ENCODE measurements around the gene RBM33.

GRCh38 chr7:155780884-155781283 lies 136.4 kb downstream of the RBM33 start:
- TF ChIP-seq, protein P1, sequence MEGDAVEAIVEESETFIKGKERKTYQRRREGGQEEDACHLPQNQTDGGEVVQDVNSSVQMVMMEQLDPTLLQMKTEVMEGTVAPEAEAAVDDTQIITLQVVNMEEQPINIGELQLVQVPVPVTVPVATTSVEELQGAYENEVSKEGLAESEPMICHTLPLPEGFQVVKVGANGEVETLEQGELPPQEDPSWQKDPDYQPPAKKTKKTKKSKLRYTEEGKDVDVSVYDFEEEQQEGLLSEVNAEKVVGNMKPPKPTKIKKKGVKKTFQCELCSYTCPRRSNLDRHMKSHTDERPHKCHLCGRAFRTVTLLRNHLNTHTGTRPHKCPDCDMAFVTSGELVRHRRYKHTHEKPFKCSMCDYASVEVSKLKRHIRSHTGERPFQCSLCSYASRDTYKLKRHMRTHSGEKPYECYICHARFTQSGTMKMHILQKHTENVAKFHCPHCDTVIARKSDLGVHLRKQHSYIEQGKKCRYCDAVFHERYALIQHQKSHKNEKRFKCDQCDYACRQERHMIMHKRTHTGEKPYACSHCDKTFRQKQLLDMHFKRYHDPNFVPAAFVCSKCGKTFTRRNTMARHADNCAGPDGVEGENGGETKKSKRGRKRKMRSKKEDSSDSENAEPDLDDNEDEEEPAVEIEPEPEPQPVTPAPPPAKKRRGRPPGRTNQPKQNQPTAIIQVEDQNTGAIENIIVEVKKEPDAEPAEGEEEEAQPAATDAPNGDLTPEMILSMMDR (IDR thresholded peaks at IDR 0.05) = no peak
- no peak for TF ChIP-seq POLR2A (IDR thresholded peaks at IDR 0.05)
